NCI-H1694 (cell line): Measurements from ENCODE around the gene PTGR1.

ENCODE experiments used
- DNase-seq: peaks from one replicate; lab custom pipeline; 2025; lab: John Stamatoyannopoulos, UW

Gene PTGR1

GRCh38 chr9:111542497-111543254 lies 56.8 kb downstream of the PTGR1 start:
- DNase-seq = no peak

- no peak for DNase-seq
Observed at GRCh38 chr9:111533099-111533790, 66.2 kb downstream of the PTGR1 start.

- DNase-seq = no peak
Observed at GRCh38 chr9:111531716-111532115, 67.7 kb downstream of the PTGR1 start.

- no peak for DNase-seq
Observed at GRCh38 chr9:111529787-111530186, 69.7 kb downstream of the PTGR1 start.

- no peak for DNase-seq
Observed at GRCh38 chr9:111527347-111527746, 72.1 kb downstream of the PTGR1 start.

GRCh38 chr9:111525056-111525977 lies 74.1 kb downstream of the PTGR1 start, which contains the start of gene ZNF483:
ZNF483 (plus strand) TSS chr9:111525179; CDS start chr9:111527396, 2,217 bp downstream.
- peak; percentile 15 for DNase-seq

- DNase-seq = no peak
Observed at GRCh38 chr9:111524731-111525055, 74.8 kb downstream of the PTGR1 start.

- no peak for DNase-seq
Observed at GRCh38 chr9:111516061-111516465, 83.4 kb downstream of the PTGR1 start.

- no peak for DNase-seq
Observed at GRCh38 chr9:111514967-111515366, 84.5 kb downstream of the PTGR1 start.
